SK-N-SH (cell line): ENCODE measurements around the gene FRMPD4.

ENCODE experiments used
- CTCF ChIP-seq: fragments of 200-600 bp; sonication (generic); IDR thresholded peaks from 2 replicates; pipeline ENCODE4 v1.6.1; 2017; ENCODE audit warnings: antibody characterized with exemption, mild to moderate bottlenecking, moderate library complexity
- GABPA ChIP-seq: IDR thresholded peaks from 2 replicates; pipeline ENCODE4 v1.4.0; 2012; ENCODE audit warnings: low read depth, mild to moderate bottlenecking
- NFIC ChIP-seq: IDR thresholded peaks from 2 replicates; pipeline ENCODE4 v1.4.0; 2012; ENCODE audit warnings: borderline replicate concordance
- SIN3A ChIP-seq: IDR thresholded peaks from 2 replicates; pipeline ENCODE4 v1.6.1; 2012; ENCODE audit warnings: low read depth, mild to moderate bottlenecking, low read length, moderate library complexity, borderline replicate concordance

GRCh38 chrX:12245650-12246645, 107.7 kb downstream of the FRMPD4 start:
- TF ChIP-seq CTCF = no peak
- no peak for TF ChIP-seq GABPA
- TF ChIP-seq NFIC = no peak
- no peak for TF ChIP-seq SIN3A
